ENCODE measurements around the gene GLIS1. TPM values are rescaled to one million over a fixed set of nuclear protein-coding genes. Genes with fewer than 3 reads are reported as not detected.

GLIS1 gene
- total RNA-seq, 1 donor from 2014 or later, result 1.2 TPM

DNA sequence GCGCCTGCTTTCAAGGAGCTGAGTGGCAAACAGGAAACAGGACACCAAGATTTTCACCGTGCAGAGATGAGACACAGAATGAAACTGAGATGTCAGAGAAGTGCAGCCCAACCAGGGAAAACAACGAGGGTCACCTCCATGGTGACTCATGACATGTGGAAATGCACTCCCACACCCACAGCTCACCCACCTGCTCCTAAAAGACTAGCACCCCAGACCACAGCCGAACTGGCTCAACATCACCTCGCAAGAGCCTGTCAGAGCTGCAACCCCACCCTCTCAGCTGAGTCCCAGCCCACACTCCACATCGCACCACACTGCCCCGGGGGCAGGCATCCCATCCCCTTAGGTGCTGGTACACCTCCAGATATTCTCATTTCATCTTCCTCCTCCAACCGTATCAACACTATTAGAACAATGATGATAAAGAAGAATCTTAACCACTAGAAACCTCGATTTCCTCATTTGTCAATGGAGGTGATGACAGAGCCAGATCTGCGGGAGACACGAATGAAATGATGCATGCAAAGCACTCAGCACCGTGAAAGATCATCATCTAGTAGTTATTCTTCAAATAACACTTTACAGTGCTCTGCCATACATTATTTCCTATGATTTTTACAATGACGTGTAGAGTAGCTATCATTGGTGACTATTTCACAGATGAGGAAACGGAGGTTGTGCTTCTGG, 176.5 kb downstream of the GLIS1 start:
- no peak overlapping the region for H3K27ac ChIP-seq
- intact Hi-C loops (cut with DNase I), result no loop called here
- DNase-seq (ENCODE audit: extremely low spot score in 2 of 2), result no peak

DNA sequence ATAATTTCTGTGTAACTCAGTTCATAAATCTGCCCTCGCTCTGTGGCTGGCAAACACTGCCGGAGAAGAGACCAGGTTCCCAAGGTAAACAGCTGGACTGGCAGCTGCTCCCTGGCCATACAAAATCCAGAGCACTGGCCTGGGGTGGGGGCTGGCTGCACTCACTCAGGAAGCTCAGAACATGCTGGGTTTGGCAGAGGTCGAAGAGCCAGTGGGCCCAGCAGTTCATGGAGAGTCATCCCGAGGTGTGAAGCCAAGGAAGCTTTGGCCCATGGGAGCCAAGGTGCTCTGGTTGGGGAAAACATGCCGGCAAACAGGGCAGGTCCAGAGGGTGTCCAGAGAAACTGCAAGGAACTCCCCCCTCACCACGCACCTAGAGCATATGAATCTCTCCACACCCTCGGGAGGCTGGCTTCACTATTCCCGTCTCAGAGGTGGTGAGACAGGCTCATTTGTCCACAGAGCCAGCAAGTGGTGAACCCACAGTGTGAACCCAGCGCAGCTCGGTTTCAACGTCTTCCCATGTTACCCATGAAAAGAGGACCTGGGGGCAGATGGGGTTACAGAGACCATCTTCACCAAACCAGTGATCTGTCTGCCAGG, 177.4 kb downstream of the GLIS1 start:
- Histone ChIP-seq H3K27ac (no peak overlapping the region), H3K27me3 (no peaks in the 10 kb centered on the region), H3K36me3 (no peaks in the 10 kb centered on the region), H3K4me1 (no peaks in the 10 kb centered on the region), H3K4me3 (no peak overlapping the region), H3K9me3 (no peaks in the 10 kb centered on the region)
- TF ChIP-seq POLR2A (IDR thresholded peaks at IDR 0.05), result no peak
- TF ChIP-seq POLR2AphosphoS5 (IDR thresholded peaks at IDR 0.05; ENCODE audit: insufficient read depth in 1 of 2, low read depth in 1 of 2), result no peak
- TF ChIP-seq, protein P1, sequence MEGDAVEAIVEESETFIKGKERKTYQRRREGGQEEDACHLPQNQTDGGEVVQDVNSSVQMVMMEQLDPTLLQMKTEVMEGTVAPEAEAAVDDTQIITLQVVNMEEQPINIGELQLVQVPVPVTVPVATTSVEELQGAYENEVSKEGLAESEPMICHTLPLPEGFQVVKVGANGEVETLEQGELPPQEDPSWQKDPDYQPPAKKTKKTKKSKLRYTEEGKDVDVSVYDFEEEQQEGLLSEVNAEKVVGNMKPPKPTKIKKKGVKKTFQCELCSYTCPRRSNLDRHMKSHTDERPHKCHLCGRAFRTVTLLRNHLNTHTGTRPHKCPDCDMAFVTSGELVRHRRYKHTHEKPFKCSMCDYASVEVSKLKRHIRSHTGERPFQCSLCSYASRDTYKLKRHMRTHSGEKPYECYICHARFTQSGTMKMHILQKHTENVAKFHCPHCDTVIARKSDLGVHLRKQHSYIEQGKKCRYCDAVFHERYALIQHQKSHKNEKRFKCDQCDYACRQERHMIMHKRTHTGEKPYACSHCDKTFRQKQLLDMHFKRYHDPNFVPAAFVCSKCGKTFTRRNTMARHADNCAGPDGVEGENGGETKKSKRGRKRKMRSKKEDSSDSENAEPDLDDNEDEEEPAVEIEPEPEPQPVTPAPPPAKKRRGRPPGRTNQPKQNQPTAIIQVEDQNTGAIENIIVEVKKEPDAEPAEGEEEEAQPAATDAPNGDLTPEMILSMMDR (IDR thresholded peaks at IDR 0.05), result no peak
- intact Hi-C loops (cut with DNase I), result no loop called here
- no peak for DNase-seq (ENCODE audit: extremely low spot score in 2 of 2)

More for the DNA sequence above, 176.5 kb downstream of the GLIS1 start:
- H3K4me1 ChIP-seq, result no peaks in the 10 kb centered on the region
- H3K36me3 ChIP-seq, result no peaks in the 10 kb centered on the region
- no peaks in the 10 kb centered on the region for H3K27me3 ChIP-seq
- TF ChIP-seq POLR2A (IDR thresholded peaks at IDR 0.05), result no peak
- no peak for TF ChIP-seq POLR2AphosphoS5 (IDR thresholded peaks at IDR 0.05; ENCODE audit: insufficient read depth in 1 of 2, low read depth in 1 of 2)
- TF ChIP-seq, protein P1 (IDR thresholded peaks at IDR 0.05), result no peak
- H3K4me3 ChIP-seq, result no peak overlapping the region
- H3K9me3 ChIP-seq, result no peaks in the 10 kb centered on the region

DNA sequence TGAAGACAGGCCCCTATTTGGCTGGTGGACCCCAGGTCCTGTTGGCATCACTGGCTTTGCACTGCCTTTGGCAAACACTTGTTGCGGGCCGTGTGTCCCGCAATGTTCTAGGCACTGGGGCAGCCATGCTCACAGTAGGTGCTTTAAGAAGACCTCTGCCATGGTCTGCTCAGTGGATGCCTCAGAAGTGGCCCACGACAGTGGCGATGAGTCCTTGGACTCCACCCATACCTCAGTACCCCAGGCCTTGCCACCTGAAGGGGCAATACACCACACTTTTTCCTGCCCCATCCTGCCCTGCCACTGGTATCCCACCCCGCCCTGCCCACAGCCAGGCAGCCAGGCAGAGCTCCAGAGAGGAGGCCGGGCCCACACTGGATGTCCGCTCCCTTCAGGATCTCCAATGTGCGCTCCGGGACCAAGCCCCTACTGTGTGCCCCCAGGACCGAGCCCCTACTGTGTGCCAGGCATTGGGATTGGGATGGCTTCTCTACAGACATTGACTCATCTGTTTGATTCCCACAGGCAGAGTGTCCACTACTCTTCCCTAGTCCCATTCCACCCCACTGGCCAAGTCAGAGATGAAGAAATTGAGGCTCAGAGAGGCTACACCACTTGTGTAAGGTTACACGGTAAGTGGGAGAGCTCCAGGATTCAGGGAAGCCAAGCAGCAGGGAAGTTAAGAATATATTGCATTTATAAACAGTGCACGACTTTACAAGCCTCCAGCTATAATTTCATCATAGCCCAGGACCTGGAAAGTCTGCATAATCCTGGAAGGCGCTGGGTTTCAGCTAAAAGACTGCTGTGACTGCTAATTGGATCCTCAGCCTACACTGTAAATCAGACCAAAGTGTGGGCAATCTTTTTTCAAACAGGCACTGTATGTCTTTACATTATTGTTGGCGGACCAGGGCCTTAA, 178.1 kb downstream of the GLIS1 start:
- Histone ChIP-seq H3K4me1 (no peaks in the 10 kb centered on the region), H3K36me3 (no peaks in the 10 kb centered on the region), H3K4me3 (no peak overlapping the region), H3K27me3 (no peaks in the 10 kb centered on the region), H3K27ac (no peak overlapping the region), H3K9me3 (no peaks in the 10 kb centered on the region)
- no peak for DNase-seq (ENCODE audit: extremely low spot score in 2 of 2)
- TF ChIP-seq, protein P1 (IDR thresholded peaks at IDR 0.05), result no peak
- TF ChIP-seq POLR2AphosphoS5 (IDR thresholded peaks at IDR 0.05; ENCODE audit: insufficient read depth in 1 of 2, low read depth in 1 of 2), result no peak
- no peak for TF ChIP-seq POLR2A (IDR thresholded peaks at IDR 0.05)
- intact Hi-C loops (cut with DNase I), result no loop called here

DNA sequence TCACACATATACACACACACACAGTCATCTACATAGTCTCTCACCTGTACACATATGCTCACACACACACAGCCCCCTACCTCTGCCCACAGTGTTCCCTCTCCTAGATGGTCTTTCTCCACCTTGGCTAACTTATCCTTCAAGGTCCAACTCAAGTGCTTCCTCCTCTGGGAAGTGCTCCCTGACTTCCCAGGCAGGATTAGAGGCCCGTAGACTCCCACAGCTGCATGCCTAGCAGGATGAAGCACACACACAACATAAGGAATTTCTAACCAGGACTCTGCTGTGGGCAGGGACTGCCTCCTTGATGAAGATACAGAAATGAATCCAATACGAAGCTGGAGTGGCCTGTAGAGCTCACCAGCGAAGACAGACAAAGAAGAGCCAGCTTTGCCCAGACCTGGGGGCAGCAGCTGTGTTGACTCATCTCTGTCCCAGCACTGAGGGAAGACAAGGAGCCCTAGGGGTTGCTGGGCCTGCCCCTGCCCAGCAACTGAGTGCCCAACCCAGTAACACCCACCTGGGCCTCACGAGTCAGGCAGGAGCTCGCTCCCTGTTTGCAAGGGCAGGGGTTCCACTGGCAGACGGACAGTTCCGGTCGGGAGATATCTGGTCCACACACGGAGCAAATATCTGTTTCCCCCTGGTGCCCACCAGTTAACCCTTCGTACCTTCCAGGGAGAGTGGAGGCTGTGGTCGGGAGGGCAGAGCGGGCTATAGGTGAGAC, 178.9 kb downstream of the GLIS1 start:
- Histone ChIP-seq H3K27me3 (no peaks in the 10 kb centered on the region), H3K4me1 (no peaks in the 10 kb centered on the region), H3K9me3 (no peaks in the 10 kb centered on the region), H3K27ac (no peak overlapping the region), H3K36me3 (no peaks in the 10 kb centered on the region), H3K4me3 (no peak overlapping the region)
- intact Hi-C loops (cut with DNase I), result no loop called here
- no peak for DNase-seq (ENCODE audit: extremely low spot score in 2 of 2)
- no peak for TF ChIP-seq POLR2AphosphoS5 (IDR thresholded peaks at IDR 0.05; ENCODE audit: insufficient read depth in 1 of 2, low read depth in 1 of 2)
- TF ChIP-seq, protein P1 (IDR thresholded peaks at IDR 0.05), result no peak
- TF ChIP-seq POLR2A (IDR thresholded peaks at IDR 0.05), result no peak

Measured in vagina (tissue), 2 donors.